ENCODE results near the gene ALOX12B.
"Not testable (repeated sequence)": the region's sequence is repeated elsewhere in the genome, so short reads cannot be mapped to it uniquely, and the experiment has no call there.

The ALOX12B gene

GRCh38 chr17:8062435-8062806 is 25.1 kb downstream of the ALOX12B start:
- Histone ChIP-seq H3K36me3 (ENCODE audit: insufficient read depth, low read length) (no peaks in the 10 kb centered on the region), H3K9ac (ENCODE audit: low read depth, low read length) (no peak overlapping the region), H3K9me3 (ENCODE audit: insufficient read depth, low read depth, low read length) (no peaks in the 10 kb centered on the region), H3K27ac (ENCODE audit: low read depth, low read length) (no peak overlapping the region), H3K27me3 (ENCODE audit: insufficient read depth, low read length) (peaks cover 77% of the 10 kb centered on the region), H3K4me3 (ENCODE audit: low read length) (peak overlapping the region; percentile 58), H3K4me1 (ENCODE audit: insufficient read depth, low read length) (peaks cover 35% of the 10 kb centered on the region)
- 10% methylated on average over 8 of the region's 8 CpGs for WGBS

GRCh38 chr17:8061851-8062250 is 25.7 kb downstream of the ALOX12B start:
- WGBS = 8% methylated on average over 8 of the region's 8 CpGs
- H3K9me3 ChIP-seq (ENCODE audit: insufficient read depth, low read depth, low read length); H3K27ac ChIP-seq (ENCODE audit: low read depth, low read length); H3K36me3 ChIP-seq (ENCODE audit: insufficient read depth, low read length); H3K9ac ChIP-seq (ENCODE audit: low read depth, low read length): not testable (repeated sequence)
- H3K4me1 ChIP-seq (ENCODE audit: insufficient read depth, low read length) = peaks cover 35% of the 10 kb centered on the region
- H3K4me3 ChIP-seq (ENCODE audit: low read length) = peak overlapping the region; percentile 58; the same call in 1 of the 2 replicates
- H3K27me3 ChIP-seq (ENCODE audit: insufficient read depth, low read length) = peaks cover 80% of the 10 kb centered on the region

- 16% methylated on average over 10 of the region's 10 CpGs for WGBS
- Histone ChIP-seq H3K36me3 (ENCODE audit: insufficient read depth, low read length) (no peaks in the 10 kb centered on the region), H3K27me3 (ENCODE audit: insufficient read depth, low read length) (peaks cover 72% of the 10 kb centered on the region)
Observed at GRCh38 chr17:8060274-8060673, 27.2 kb downstream of the ALOX12B start.

GRCh38 chr17:8059131-8059530 is 28.4 kb downstream of the ALOX12B start:
- 75% methylated on average over 7 of the region's 7 CpGs for WGBS

More at GRCh38 chr17:8060274-8060673, 27.2 kb downstream of the ALOX12B start:
- no peak overlapping the region for H3K4me3 ChIP-seq (ENCODE audit: low read length)
- no peak overlapping the region for H3K27ac ChIP-seq (ENCODE audit: low read depth, low read length)
- peaks cover 35% of the 10 kb centered on the region for H3K4me1 ChIP-seq (ENCODE audit: insufficient read depth, low read length)
- H3K9ac ChIP-seq (ENCODE audit: low read depth, low read length) = no peak overlapping the region
- no peaks in the 10 kb centered on the region for H3K9me3 ChIP-seq (ENCODE audit: insufficient read depth, low read depth, low read length)

GRCh38 chr17:8057691-8058114 is 29.8 kb downstream of the ALOX12B start:
- H3K9ac ChIP-seq (ENCODE audit: low read depth, low read length) = no peak overlapping the region
- peaks cover 21% of the 10 kb centered on the region for H3K4me1 ChIP-seq (ENCODE audit: insufficient read depth, low read length)
- no peaks in the 10 kb centered on the region for H3K9me3 ChIP-seq (ENCODE audit: insufficient read depth, low read depth, low read length)
- no peak overlapping the region for H3K27ac ChIP-seq (ENCODE audit: low read depth, low read length)
- no peaks in the 10 kb centered on the region for H3K36me3 ChIP-seq (ENCODE audit: insufficient read depth, low read length)
- peak overlapping the region; percentile 6; the same call in 1 of the 2 replicates for H3K4me3 ChIP-seq (ENCODE audit: low read length)
- peaks cover 54% of the 10 kb centered on the region for H3K27me3 ChIP-seq (ENCODE audit: insufficient read depth, low read length)
- WGBS = 19% methylated on average over 14 of the region's 14 CpGs

More at GRCh38 chr17:8059131-8059530, 28.4 kb downstream of the ALOX12B start:
- Histone ChIP-seq H3K36me3 (ENCODE audit: insufficient read depth, low read length) (no peaks in the 10 kb centered on the region), H3K27ac (ENCODE audit: low read depth, low read length) (no peak overlapping the region), H3K9ac (ENCODE audit: low read depth, low read length) (no peak overlapping the region), H3K4me1 (ENCODE audit: insufficient read depth, low read length) (peaks cover 31% of the 10 kb centered on the region), H3K4me3 (ENCODE audit: low read length) (no peak overlapping the region), H3K27me3 (ENCODE audit: insufficient read depth, low read length) (peaks cover 62% of the 10 kb centered on the region), H3K9me3 (ENCODE audit: insufficient read depth, low read depth, low read length) (no peaks in the 10 kb centered on the region)

GRCh38 chr17:8056976-8057625 is 30.4 kb downstream of the ALOX12B start:
- H3K27me3 ChIP-seq (ENCODE audit: insufficient read depth, low read length) = peaks cover 53% of the 10 kb centered on the region
- H3K9ac ChIP-seq (ENCODE audit: low read depth, low read length) = no peak overlapping the region
- WGBS = 86% methylated on average over 17 of the region's 17 CpGs
- no peak overlapping the region for H3K4me3 ChIP-seq (ENCODE audit: low read length)
- peaks cover 15% of the 10 kb centered on the region for H3K4me1 ChIP-seq (ENCODE audit: insufficient read depth, low read length)
- H3K27ac ChIP-seq (ENCODE audit: low read depth, low read length) = no peak overlapping the region
- no peaks in the 10 kb centered on the region for H3K36me3 ChIP-seq (ENCODE audit: insufficient read depth, low read length)
- no peaks in the 10 kb centered on the region for H3K9me3 ChIP-seq (ENCODE audit: insufficient read depth, low read depth, low read length)

GRCh38 chr17:8056232-8056975 is 31.1 kb downstream of the ALOX12B start:
- Histone ChIP-seq H3K36me3 (ENCODE audit: insufficient read depth, low read length) (no peaks in the 10 kb centered on the region), H3K27ac (ENCODE audit: low read depth, low read length) (no peak overlapping the region), H3K27me3 (ENCODE audit: insufficient read depth, low read length) (peaks cover 49% of the 10 kb centered on the region), H3K9ac (ENCODE audit: low read depth, low read length) (no peak overlapping the region), H3K9me3 (ENCODE audit: insufficient read depth, low read depth, low read length) (no peaks in the 10 kb centered on the region), H3K4me1 (ENCODE audit: insufficient read depth, low read length) (peaks cover 11% of the 10 kb centered on the region), H3K4me3 (ENCODE audit: low read length) (no peak overlapping the region)
- WGBS = 83% methylated on average over 14 of the region's 14 CpGs

- no peak overlapping the region for H3K4me3 ChIP-seq (ENCODE audit: low read length)
- no peak overlapping the region for H3K9ac ChIP-seq (ENCODE audit: low read depth, low read length)
- WGBS = 98% methylated on average over 3 of the region's 3 CpGs
- peaks cover 43% of the 10 kb centered on the region for H3K27me3 ChIP-seq (ENCODE audit: insufficient read depth, low read length)
- H3K36me3 ChIP-seq (ENCODE audit: insufficient read depth, low read length) = no peaks in the 10 kb centered on the region
- no peaks in the 10 kb centered on the region for H3K9me3 ChIP-seq (ENCODE audit: insufficient read depth, low read depth, low read length)
- no peak overlapping the region for H3K27ac ChIP-seq (ENCODE audit: low read depth, low read length)
- H3K4me1 ChIP-seq (ENCODE audit: insufficient read depth, low read length) = peaks cover 5% of the 10 kb centered on the region; the same call in 1 of the 2 replicates
Observed at GRCh38 chr17:8055851-8056231, 31.7 kb downstream of the ALOX12B start.

GRCh38 chr17:8053600-8053999 is 33.9 kb downstream of the ALOX12B start:
- WGBS = 93% methylated on average over 7 of the region's 7 CpGs
- no peaks in the 10 kb centered on the region; the same call in 1 of the 2 replicates for H3K4me1 ChIP-seq (ENCODE audit: insufficient read depth, low read length)
- H3K27ac ChIP-seq (ENCODE audit: low read depth, low read length) = no peak overlapping the region
- H3K9ac ChIP-seq (ENCODE audit: low read depth, low read length) = no peak overlapping the region
- H3K4me3 ChIP-seq (ENCODE audit: low read length) = no peak overlapping the region
- no peaks in the 10 kb centered on the region for H3K9me3 ChIP-seq (ENCODE audit: insufficient read depth, low read depth, low read length)
- H3K36me3 ChIP-seq (ENCODE audit: insufficient read depth, low read length) = no peaks in the 10 kb centered on the region
- peaks cover 22% of the 10 kb centered on the region for H3K27me3 ChIP-seq (ENCODE audit: insufficient read depth, low read length)

- no peak overlapping the region for H3K9ac ChIP-seq (ENCODE audit: low read depth, low read length)
- H3K36me3 ChIP-seq (ENCODE audit: insufficient read depth, low read length) = no peaks in the 10 kb centered on the region
- peaks cover 17% of the 10 kb centered on the region for H3K27me3 ChIP-seq (ENCODE audit: insufficient read depth, low read length)
- H3K4me3 ChIP-seq (ENCODE audit: low read length) = no peak overlapping the region
- no peak overlapping the region for H3K27ac ChIP-seq (ENCODE audit: low read depth, low read length)
- WGBS = 86% methylated on average over 6 of the region's 6 CpGs
- H3K9me3 ChIP-seq (ENCODE audit: insufficient read depth, low read depth, low read length) = no peaks in the 10 kb centered on the region
- no peaks in the 10 kb centered on the region for H3K4me1 ChIP-seq (ENCODE audit: insufficient read depth, low read length)
Observed at GRCh38 chr17:8052256-8053252, 35.0 kb downstream of the ALOX12B start.

Data from HUES64 (cell line).